ENCODE results near the gene ARRDC4. TPM values are rescaled to one million over a fixed set of nuclear protein-coding genes. Genes with fewer than 3 reads are reported as not detected.

The ARRDC4 gene
- total and polyA plus RNA-seq, 2 experiments from 2014 or later, result 24.7 to 35.2 TPM

GRCh38 chr15:98003518-98003917 lies 43.0 kb downstream of the ARRDC4 start:
- TF ChIP-seq, protein P1, sequence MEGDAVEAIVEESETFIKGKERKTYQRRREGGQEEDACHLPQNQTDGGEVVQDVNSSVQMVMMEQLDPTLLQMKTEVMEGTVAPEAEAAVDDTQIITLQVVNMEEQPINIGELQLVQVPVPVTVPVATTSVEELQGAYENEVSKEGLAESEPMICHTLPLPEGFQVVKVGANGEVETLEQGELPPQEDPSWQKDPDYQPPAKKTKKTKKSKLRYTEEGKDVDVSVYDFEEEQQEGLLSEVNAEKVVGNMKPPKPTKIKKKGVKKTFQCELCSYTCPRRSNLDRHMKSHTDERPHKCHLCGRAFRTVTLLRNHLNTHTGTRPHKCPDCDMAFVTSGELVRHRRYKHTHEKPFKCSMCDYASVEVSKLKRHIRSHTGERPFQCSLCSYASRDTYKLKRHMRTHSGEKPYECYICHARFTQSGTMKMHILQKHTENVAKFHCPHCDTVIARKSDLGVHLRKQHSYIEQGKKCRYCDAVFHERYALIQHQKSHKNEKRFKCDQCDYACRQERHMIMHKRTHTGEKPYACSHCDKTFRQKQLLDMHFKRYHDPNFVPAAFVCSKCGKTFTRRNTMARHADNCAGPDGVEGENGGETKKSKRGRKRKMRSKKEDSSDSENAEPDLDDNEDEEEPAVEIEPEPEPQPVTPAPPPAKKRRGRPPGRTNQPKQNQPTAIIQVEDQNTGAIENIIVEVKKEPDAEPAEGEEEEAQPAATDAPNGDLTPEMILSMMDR (IDR thresholded peaks at IDR 0.05; ENCODE audit: low read depth, low read length), result no peak
- Histone ChIP-seq H3K9me3 (ENCODE audit: low read depth) (no peaks in the 10 kb centered on the region), H3K4me3 (no peak overlapping the region), H3K36me3 (no peaks in the 10 kb centered on the region), H3K27ac (no peak overlapping the region), H3K27me3 (no peaks in the 10 kb centered on the region), H3K4me1 (ENCODE audit: low read depth) (no peaks in the 10 kb centered on the region)
- no peak for DNase-seq (ENCODE audit: low read depth in 1 of 2, low spot score in 1 of 2)

- Histone ChIP-seq H3K36me3 (no peaks in the 10 kb centered on the region), H3K27ac (no peak overlapping the region), H3K4me3 (no peak overlapping the region), H3K27me3 (no peaks in the 10 kb centered on the region), H3K9me3 (ENCODE audit: low read depth) (no peaks in the 10 kb centered on the region), H3K4me1 (ENCODE audit: low read depth) (no peaks in the 10 kb centered on the region)
- TF ChIP-seq, protein P1 (IDR thresholded peaks at IDR 0.05; ENCODE audit: low read depth, low read length), result no peak
- DNase-seq (ENCODE audit: low read depth in 1 of 2, low spot score in 1 of 2), result no peak
Measured at GRCh38 chr15:98003996-98004395, 43.5 kb downstream of the ARRDC4 start.

DNA sequence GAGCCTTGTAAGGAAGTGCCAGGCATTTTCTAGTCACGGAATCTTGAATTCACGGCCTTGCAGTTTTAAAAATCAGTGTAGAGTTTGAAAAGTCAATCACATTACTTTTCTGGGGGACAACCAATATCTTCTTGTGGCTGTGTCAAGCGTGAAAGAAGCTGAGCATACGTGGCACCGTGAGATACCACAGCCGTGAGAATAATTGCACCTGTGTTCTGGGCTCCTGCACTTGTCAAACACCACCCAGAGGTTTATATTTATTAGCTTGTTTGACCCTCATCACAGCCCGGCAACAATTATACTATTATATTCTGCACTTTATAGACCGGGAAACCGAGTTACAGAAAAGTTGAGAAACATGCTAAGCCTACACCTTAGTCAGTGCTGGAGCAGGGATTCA lies 45.2 kb downstream of the ARRDC4 start:
- TF ChIP-seq, protein P1 (IDR thresholded peaks at IDR 0.05; ENCODE audit: low read depth, low read length), result no peak
- no peaks in the 10 kb centered on the region for H3K4me1 ChIP-seq (ENCODE audit: low read depth)
- H3K4me3 ChIP-seq, result no peak overlapping the region
- H3K27me3 ChIP-seq, result no peaks in the 10 kb centered on the region
- no peaks in the 10 kb centered on the region for H3K36me3 ChIP-seq
- DNase-seq (ENCODE audit: low read depth in 1 of 2, low spot score in 1 of 2), result no peak
- H3K9me3 ChIP-seq (ENCODE audit: low read depth), result no peaks in the 10 kb centered on the region
- H3K27ac ChIP-seq, result no peak overlapping the region

DNA sequence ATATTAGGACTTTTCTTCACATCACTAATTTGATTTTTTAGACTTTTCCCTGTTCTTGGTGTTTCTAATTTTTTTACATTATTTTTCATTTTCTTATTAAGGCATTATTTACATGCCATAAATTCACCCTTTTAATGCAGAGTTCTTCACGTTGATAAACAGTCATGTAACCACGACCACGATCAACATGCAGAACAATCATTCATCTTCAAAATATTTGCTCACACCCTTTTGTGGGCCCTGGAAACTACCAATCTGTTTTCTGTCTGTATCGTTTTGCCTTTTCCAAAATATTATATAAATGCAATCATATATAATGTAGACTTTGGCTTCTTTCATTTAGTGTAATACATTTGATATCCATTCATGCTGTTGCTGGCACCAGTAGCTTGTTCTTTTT lies 48.7 kb downstream of the ARRDC4 start:
- H3K36me3 ChIP-seq, result no peaks in the 10 kb centered on the region
- no peaks in the 10 kb centered on the region for H3K27me3 ChIP-seq
- no peak overlapping the region for H3K27ac ChIP-seq
- no peak overlapping the region for H3K4me3 ChIP-seq
- no peak for DNase-seq (ENCODE audit: low read depth in 1 of 2, low spot score in 1 of 2)
- no peaks in the 10 kb centered on the region for H3K9me3 ChIP-seq (ENCODE audit: low read depth)
- no peaks in the 10 kb centered on the region for H3K4me1 ChIP-seq (ENCODE audit: low read depth)
- TF ChIP-seq, protein P1 (IDR thresholded peaks at IDR 0.05; ENCODE audit: low read depth, low read length), result no peak

DNA sequence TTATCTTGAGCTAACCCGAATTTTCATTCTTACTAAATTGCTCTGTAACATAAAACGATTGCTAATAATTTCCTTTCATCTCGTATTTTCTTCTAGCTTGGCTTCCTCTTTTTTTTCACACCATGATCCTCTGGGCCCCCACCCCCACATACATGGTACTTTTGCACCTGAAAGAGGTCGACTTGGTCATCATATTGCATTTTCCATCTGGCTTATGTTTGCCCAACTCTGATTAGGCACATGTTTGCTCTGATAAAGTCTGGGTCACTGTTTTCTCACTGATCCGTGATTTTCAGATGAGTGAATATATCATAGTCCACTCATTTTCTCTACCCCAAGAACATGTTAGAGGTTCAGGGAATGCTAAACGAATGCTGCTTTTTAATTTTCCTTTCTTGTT lies 49.5 kb downstream of the ARRDC4 start:
- H3K9me3 ChIP-seq (ENCODE audit: low read depth), result no peaks in the 10 kb centered on the region
- H3K27ac ChIP-seq, result no peak overlapping the region
- no peaks in the 10 kb centered on the region for H3K27me3 ChIP-seq
- TF ChIP-seq, protein P1 (IDR thresholded peaks at IDR 0.05; ENCODE audit: low read depth, low read length), result no peak
- H3K4me1 ChIP-seq (ENCODE audit: low read depth), result no peaks in the 10 kb centered on the region
- H3K4me3 ChIP-seq, result no peak overlapping the region
- DNase-seq (ENCODE audit: low read depth in 1 of 2, low spot score in 1 of 2), result no peak
- no peaks in the 10 kb centered on the region for H3K36me3 ChIP-seq

DNA sequence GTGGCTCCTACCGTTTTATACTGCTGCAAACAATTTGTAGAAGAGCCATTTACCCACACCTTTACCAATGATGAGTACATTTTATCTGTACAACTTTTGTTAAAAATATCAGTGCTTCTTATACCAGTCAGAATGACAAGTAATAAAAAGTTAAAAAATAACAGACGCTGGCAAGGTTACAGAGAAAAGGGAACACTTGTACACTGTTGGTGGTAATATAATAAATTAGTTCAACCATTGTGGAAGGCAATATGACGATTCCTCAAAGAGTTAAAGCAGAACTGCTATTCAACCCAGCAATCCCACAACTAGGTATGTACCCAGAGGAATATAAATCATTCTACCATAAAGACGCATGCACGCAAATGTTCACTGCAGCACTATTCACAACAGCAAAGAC lies 51.9 kb downstream of the ARRDC4 start:
- Histone ChIP-seq H3K4me3 (no peak overlapping the region), H3K27ac (no peak overlapping the region), H3K4me1 (ENCODE audit: low read depth) (no peaks in the 10 kb centered on the region), H3K36me3 (no peaks in the 10 kb centered on the region), H3K9me3 (ENCODE audit: low read depth) (no peaks in the 10 kb centered on the region), H3K27me3 (peaks cover 8% of the 10 kb centered on the region)
- no peak for DNase-seq (ENCODE audit: low read depth in 1 of 2, low spot score in 1 of 2)
- TF ChIP-seq, protein P1 (IDR thresholded peaks at IDR 0.05; ENCODE audit: low read depth, low read length), result no peak

All from cardiac muscle cell (in vitro differentiated cells and primary cell).